Common myeloid progenitor, CD34-positive (primary cell): ENCODE results near the gene BASP1.
A peak's percentile ranks its signal among the peaks of the same experiment; 100 is the strongest.

Experiments
- CTCF ChIA-PET: fragments of 350-600 bp; sonication (Branson Sonifier 250); formaldehyde crosslinking; loops from one replicate; lab custom pipeline; 2021; ENCODE audit warnings: antibody characterized with exemption; lab: Charles Lee
- POLR2A ChIA-PET: fragments of 350-600 bp; sonication (Branson Sonifier 250); formaldehyde crosslinking; loops from one replicate; lab custom pipeline; 2021; ENCODE audit warnings: antibody characterized with exemption; lab: Charles Lee
- DNase-seq, 3 donors: peaks; one replicate each; pipeline versions ENCODE4 v3.0.0 to v3.0.0-alpha.2; 2013
- H3K27ac ChIP-seq, 2 experiments: 1 replicate in 1 of 2; 2 replicates in 1 of 2; pipeline ENCODE4 v1.7.0; 2013; ENCODE audit warnings: inconsistent platforms in 2 of 2, low read length in 2 of 2, mild to moderate bottlenecking in 2 of 2, low read depth in 1 of 2, moderate library complexity in 1 of 2; ENCODE audit not compliant: severe bottlenecking in 2 of 2, insufficient read depth in 1 of 2, poor library complexity in 1 of 2
- H3K27me3 ChIP-seq, 5 experiments: replicated peaks in 2 of 5; 1 replicate in 3 of 5; 2 replicates in 2 of 5; pipeline versions ENCODE4 v1.6.1 to v1.7.0; 2013; ENCODE audit warnings: low read length in 4 of 5, mild to moderate bottlenecking in 2 of 5, moderate library complexity in 2 of 5, inconsistent platforms in 1 of 5; ENCODE audit not compliant: insufficient read depth in 5 of 5, control insufficient read depth in 4 of 5
- H3K36me3 ChIP-seq, 4 experiments: 1 replicate in 2 of 4; 2 replicates in 2 of 4; pipeline versions ENCODE4 v1.6.1 to v1.7.0; 2013; ENCODE audit warnings: low read length in 3 of 4, control low read depth in 1 of 4, mild to moderate bottlenecking in 1 of 4; ENCODE audit not compliant: control insufficient read depth in 4 of 4, insufficient read depth in 4 of 4
- H3K4me1 ChIP-seq, 4 experiments: 1 replicate in 3 of 4; 2 replicates in 1 of 4; pipeline versions ENCODE4 v1.6.1 to v1.7.1; 2013; ENCODE audit warnings: low read length in 3 of 4, mild to moderate bottlenecking in 3 of 4, control low read depth in 1 of 4, inconsistent platforms in 1 of 4, moderate library complexity in 1 of 4; ENCODE audit not compliant: control insufficient read depth in 4 of 4, insufficient read depth in 4 of 4; ENCODE audit errors: control extremely low read depth in 1 of 4
- H3K4me3 ChIP-seq, 7 experiments: 1 replicate in 4 of 7; 2 replicates in 3 of 7; pipeline versions ENCODE4 v1.5.1 to v1.7.0; 2013; ENCODE audit warnings: mild to moderate bottlenecking in 7 of 7, low read length in 6 of 7, moderate library complexity in 6 of 7, inconsistent platforms in 2 of 7, low read depth in 2 of 7, control low read depth in 1 of 7; ENCODE audit not compliant: insufficient read depth in 4 of 7, control insufficient read depth in 1 of 7; ENCODE audit errors: extremely low read depth in 1 of 7
- H3K9me3 ChIP-seq, 5 experiments: 1 replicate in 4 of 5; 2 replicates in 1 of 5; pipeline versions ENCODE4 v1.6.1 to v1.7.1; 2013; ENCODE audit warnings: low read length in 4 of 5, mild to moderate bottlenecking in 2 of 5, inconsistent platforms in 1 of 5, low read depth in 1 of 5, moderate library complexity in 1 of 5; ENCODE audit not compliant: control insufficient read depth in 4 of 5, insufficient read depth in 2 of 5; ENCODE audit errors: control extremely low read depth in 1 of 5
- WGBS: methylation state at CpG from one replicate; pipeline ENCODE4 v1.1.5; 2013; ENCODE audit not compliant: insufficient coverage; 5-methylcytosine and 5-hydroxymethylcytosine counted together

BASP1 gene

DNA sequence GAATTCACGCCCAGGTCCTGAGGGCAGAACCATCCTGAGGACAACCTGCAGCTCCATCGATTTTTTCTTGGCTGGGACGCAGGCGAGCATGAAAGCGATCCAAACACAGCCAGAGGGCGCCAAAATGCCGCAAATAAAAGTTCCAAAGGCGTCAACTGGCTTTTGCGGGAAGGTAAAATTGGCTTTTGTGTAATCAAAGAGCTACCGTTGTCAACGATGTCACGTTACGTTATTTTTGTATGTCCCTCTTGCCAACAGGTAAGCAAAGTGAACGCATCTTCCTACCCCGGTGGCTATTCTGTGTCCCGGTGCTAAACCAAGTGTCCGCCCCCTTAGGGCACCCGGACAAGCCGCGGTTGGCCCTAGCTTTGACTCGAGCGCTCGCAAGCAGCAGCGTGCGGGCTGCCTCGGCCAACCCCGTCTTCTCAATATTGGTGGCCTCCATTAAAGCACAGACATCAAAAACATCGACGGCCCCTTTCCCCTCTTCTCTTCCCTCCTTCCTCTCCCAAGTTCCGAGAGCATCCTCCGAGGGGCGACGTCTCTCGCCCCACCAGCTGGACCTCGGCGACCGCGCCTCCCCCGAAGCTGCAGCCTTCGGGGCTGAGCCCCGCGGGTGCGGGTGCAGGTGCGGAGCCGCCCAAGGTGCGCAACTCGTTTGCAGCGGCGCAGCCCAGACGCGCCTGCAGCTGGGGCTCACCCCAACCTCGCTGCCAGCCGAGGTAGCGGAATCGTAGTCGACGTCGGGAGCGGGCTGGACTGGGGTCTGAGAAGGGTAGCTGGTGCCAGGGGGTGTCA lies 1.1 kb upstream of the BASP1 start:
- POLR2A ChIA-PET: interaction anchor here (0.7 kb wide), 1 partner anchor 11 kb away, joined by 3 read pairs; no protein-coding TSS in a partner anchor
- CTCF ChIA-PET: interaction anchor here (0.7 to 4.9 kb wide), 36 partner anchors 10 to 1107 kb away, joined by 3 to 67 read pairs (median 4); no protein-coding TSS in a partner anchor
- Histone ChIP-seq H3K27ac (no peak overlapping the region), H3K4me1 (peaks cover 14 to 22% (median 19%) of the 10 kb centered on the region in 4 experiments), H3K4me3 (peak overlapping the region in 6 of 7 experiments; percentile 38 to 97 (median 64)), H3K9me3 (no peaks in the 10 kb centered on the region), H3K36me3 (no peaks in the 10 kb centered on the region), H3K27me3 (peaks cover 0 to 3% (median 0%) of the 10 kb centered on the region in 5 experiments)
- 1% methylated on average over 46 of the region's 59 CpGs for WGBS
- DNase-seq: peak; percentile 85 to 93 (median 90)

DNA sequence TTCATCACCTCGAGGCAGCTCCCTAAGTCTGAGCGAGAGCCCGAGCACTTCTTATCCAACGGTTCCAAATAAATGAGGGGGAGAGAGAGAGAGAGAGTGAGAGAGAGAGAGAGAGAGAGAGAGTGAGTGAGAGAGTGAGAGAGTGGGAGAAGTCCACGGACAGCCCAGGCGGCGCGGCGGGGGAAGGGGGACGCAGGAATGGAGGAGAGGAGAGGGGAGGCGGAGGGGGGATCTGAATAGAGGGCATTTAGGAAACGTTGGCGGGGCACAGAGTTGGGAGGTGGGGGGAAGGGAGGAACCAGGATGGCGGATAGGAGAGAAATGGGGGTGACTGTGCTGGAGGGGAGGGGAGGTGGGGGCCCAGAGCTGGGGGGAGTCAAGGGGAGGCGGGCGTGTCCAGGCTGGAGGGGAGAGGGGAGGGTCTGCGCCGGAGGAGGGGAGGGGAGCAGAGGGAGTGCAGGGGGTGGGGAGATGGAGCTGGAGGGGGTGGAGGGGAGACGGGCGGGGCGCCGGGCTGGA lies 398 bp upstream of the BASP1 start:
- CTCF ChIA-PET: interaction anchor here (0.8 to 4.9 kb wide), 23 partner anchors 9 to 1107 kb away, joined by 3 to 67 read pairs (median 4); no protein-coding TSS in a partner anchor
- peaks cover 0 to 3% (median 0%) of the 10 kb centered on the region in 5 experiments for H3K27me3 ChIP-seq

DNA sequence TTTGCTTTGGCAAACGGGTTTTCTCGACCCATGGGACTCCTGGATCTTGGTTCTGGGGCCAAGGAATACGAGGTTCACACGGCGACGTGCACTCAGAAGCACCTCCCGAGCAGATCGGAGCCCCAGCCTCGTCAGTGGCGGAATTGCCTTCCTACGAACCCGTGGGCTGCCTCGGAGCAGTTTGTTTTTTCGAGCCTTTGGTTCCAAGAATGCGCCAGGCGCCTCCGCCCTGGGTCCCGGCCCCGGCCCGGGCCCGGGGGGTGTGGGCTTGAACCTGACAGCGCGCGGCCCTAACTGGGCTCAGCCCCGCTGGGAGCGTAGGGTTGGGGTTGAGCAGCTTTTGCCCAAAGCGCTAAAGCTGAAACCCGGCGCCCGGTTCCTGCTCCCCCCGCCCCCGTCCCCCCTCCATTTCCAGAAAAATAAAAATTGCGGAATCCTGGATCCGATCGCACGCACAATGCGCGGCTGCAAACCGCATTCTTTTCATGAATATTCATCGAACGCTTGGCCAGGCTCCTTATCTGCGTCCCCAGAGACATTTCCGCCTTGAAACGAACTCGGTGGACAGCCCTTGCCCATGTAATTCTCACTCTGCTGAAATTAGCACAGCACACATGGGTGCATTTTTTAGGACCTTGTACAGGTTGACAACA lies 1.0 kb downstream of the BASP1 start:
- POLR2A ChIA-PET: no interaction called here
- Histone ChIP-seq H3K9me3 (no peaks in the 10 kb centered on the region), H3K4me1 (peaks cover 21 to 22% (median 21%) of the 10 kb centered on the region in 4 experiments), H3K36me3 (no peaks in the 10 kb centered on the region), H3K4me3 (peak overlapping the region; percentile 50 to 97 (median 83)), H3K27me3 (peaks cover 0 to 3% (median 0%) of the 10 kb centered on the region in 5 experiments), H3K27ac (peak overlapping the region in 1 of 2 experiments; percentile 49)
- DNase-seq: peak; percentile 61 to 81 (median 77)
- CTCF ChIA-PET: interaction anchor here (4.7 kb wide), 1 partner anchor 1086 kb away, joined by 56 read pairs; no protein-coding TSS in a partner anchor
- under 1% methylated on average over 38 of the region's 45 CpGs for WGBS

More for the DNA sequence above, 398 bp upstream of the BASP1 start:
- Histone ChIP-seq H3K4me3 (peak overlapping the region in 6 of 7 experiments; percentile 38 to 97 (median 64)), H3K36me3 (no peaks in the 10 kb centered on the region), H3K27ac (no peak overlapping the region), H3K9me3 (no peaks in the 10 kb centered on the region), H3K4me1 (peaks cover 17 to 22% (median 20%) of the 10 kb centered on the region in 4 experiments)
- POLR2A ChIA-PET: interaction anchor here (0.7 kb wide), 1 partner anchor 11 kb away, joined by 3 read pairs; no protein-coding TSS in a partner anchor
- DNase-seq: peak in 1 of 3 donors; percentile 29
- WGBS: 0% methylated on average over 4 of the region's 22 CpGs

DNA sequence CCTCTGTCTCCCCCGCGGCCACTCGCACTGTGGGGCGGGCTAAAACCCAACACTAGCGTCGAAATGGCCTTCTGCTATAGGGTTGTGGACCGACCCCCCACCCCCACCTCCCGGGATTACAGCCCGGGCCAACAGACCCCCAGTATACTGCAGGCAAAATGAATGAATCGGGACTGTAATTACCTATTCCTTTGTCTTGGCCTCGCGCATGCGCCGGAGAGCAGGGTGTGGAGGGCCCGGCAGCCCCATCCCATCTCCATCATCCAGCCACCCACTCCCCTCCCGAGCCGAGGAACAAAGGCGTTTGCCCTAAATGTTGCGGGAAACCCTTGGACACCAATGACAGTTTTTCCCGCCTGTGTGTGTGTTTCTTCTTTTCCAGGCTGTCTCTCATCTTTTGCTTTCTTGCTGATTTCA lies 1.6 kb downstream of the BASP1 start:
- Histone ChIP-seq H3K4me3 (peak overlapping the region; percentile 50 to 97 (median 83)), H3K27ac (no peak overlapping the region), H3K4me1 (peaks cover 20 to 22% (median 21%) of the 10 kb centered on the region in 4 experiments), H3K9me3 (no peaks in the 10 kb centered on the region), H3K36me3 (no peaks in the 10 kb centered on the region), H3K27me3 (peaks cover 0 to 3% (median 0%) of the 10 kb centered on the region in 5 experiments)
- WGBS: 22% methylated on average over 12 of the region's 20 CpGs
- DNase-seq: peak in 2 of 3 donors; percentile 10 to 26
- ChIA-PET POLR2A (no interaction called here), CTCF (no interaction called here)

DNA sequence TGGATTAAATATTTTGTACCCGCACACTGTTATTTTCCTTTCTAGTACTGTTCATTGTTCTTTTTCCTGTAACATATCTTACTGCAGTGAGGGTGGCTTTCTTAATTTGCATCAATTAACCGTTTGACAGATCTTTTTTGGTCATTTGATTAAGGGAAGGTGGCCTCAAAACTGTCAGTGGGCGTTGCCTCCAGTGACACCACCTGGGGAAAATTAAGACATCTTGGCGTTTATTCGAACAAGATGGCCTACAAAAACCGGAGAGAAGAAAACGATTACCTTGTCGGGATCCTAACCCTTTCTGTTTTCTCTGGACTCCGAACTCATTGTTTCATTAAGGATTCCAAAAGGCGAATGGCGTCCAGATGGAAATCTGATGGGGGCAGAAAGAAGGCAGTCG lies 2.0 kb downstream of the BASP1 start:
- ChIA-PET CTCF (no interaction called here), POLR2A (no interaction called here)
- H3K27me3 ChIP-seq: peaks cover 0 to 3% (median 0%) of the 10 kb centered on the region in 5 experiments
- H3K9me3 ChIP-seq: no peaks in the 10 kb centered on the region
- no peaks in the 10 kb centered on the region for H3K36me3 ChIP-seq
- peak overlapping the region in 4 of 7 experiments; percentile 83 to 97 (median 90) for H3K4me3 ChIP-seq
- peaks cover 20 to 22% (median 21%) of the 10 kb centered on the region in 4 experiments for H3K4me1 ChIP-seq
- no peak overlapping the region for H3K27ac ChIP-seq
- 100% methylated on average over 10 of the region's 12 CpGs for WGBS
- DNase-seq: no peak

DNA sequence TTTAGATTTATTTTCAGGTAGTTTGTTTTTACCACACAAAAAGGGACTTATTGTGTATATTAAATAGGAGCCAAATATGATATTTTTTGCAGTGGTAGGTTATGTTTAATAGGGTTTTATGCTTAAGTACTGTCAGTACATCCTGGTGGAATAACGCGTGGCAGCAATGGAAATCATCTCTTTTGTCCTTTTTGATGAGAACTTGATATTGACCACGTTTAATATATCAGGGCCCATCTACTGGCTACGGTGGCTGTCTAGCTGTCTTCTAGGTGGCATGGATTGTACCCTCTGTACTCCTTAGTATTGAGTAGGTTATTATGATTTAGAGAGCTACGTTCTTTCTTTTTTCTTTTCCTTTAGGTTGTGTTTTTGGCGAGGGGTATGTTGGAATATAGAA lies 2.6 kb downstream of the BASP1 start:
- H3K27me3 ChIP-seq: peaks cover 0 to 3% (median 0%) of the 10 kb centered on the region in 5 experiments
- WGBS: 100% methylated on average over 3 of the region's 6 CpGs
- H3K4me3 ChIP-seq: peak overlapping the region in 1 of 7 experiments; percentile 90
- no peaks in the 10 kb centered on the region for H3K36me3 ChIP-seq
- peaks cover 20 to 22% (median 21%) of the 10 kb centered on the region in 4 experiments for H3K4me1 ChIP-seq
- no peaks in the 10 kb centered on the region for H3K9me3 ChIP-seq
- DNase-seq: no peak
- CTCF ChIA-PET: no interaction called here
- POLR2A ChIA-PET: no interaction called here
- H3K27ac ChIP-seq: no peak overlapping the region
